SK-N-MC (cell line): Measurements from ENCODE around the gene UBA5.
A peak's percentile ranks its signal among the peaks of the same experiment; 100 is the strongest.

Source experiments
- DNase-seq: peaks from one replicate; pipeline ENCODE4 v3.0.0-alpha.2; 2011; ENCODE audit warnings: low read depth, low spot score
- H3K27ac ChIP-seq: fragments of 200-600 bp; sonication (generic); 2 replicates; pipeline ENCODE4 v1.5.1; 2016; ENCODE audit warnings: mixed run types
- H3K36me3 ChIP-seq: fragments of 200-600 bp; sonication (generic); 2 replicates; pipeline ENCODE4 v1.6.1; 2017; ENCODE audit warnings: antibody characterized with exemption, low read length, mixed read lengths; ENCODE audit not compliant: insufficient read depth
- H3K4me3 ChIP-seq: fragments of 200-600 bp; sonication (generic); 2 replicates; pipeline ENCODE4 v1.5.1; 2016
- H3K9ac ChIP-seq: fragments of 200-600 bp; sonication (generic); 2 replicates; pipeline ENCODE4 v1.8.0; 2017; ENCODE audit warnings: mixed run types, mixed read lengths; ENCODE audit not compliant: insufficient read length
- H3K9me3 ChIP-seq: fragments of 200-600 bp; sonication (generic); 2 replicates; pipeline ENCODE4 v1.6.1; 2017; ENCODE audit warnings: low read depth, mild to moderate bottlenecking, antibody characterized with exemption, low read length, moderate library complexity, mixed read lengths
- EZH2 ChIP-seq: fragments of 200-600 bp; sonication (generic); IDR thresholded peaks from one replicate; pipeline ENCODE4 v1.6.1; 2017; ENCODE audit warnings: antibody characterized with exemption
- FOXP2 ChIP-seq: optimal IDR thresholded peaks from 2 replicates; pipeline ENCODE3; 2011; ENCODE audit warnings: mild to moderate bottlenecking, moderate library complexity; ENCODE audit not compliant: insufficient read depth; ENCODE audit errors: extremely low read length, control extremely low read depth
- POLR2AphosphoS5 ChIP-seq: IDR thresholded peaks from 2 replicates; pipeline ENCODE4 v1.6.1; 2012; ENCODE audit warnings: mild to moderate bottlenecking, low read depth, low read length, borderline replicate concordance

Gene UBA5

DNA sequence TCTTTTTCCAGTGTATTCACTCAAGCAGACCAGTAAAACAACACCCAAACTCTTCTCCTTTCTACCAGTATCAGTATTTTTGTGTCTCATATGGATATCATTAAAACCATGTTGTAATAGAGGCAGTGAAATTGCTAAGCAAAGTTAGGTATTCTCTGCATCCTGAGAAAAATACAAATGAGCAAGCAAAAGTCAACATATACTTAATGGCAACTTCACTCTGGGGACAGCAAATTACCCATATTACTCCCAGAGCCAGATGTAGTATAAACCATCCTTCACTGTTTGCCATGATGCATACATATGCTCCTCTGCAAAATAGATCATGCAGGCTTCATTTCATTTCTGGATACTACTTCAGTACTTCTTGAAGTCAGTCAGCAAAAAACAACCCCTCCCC is 22.1 kb downstream of the UBA5 start:
- H3K9me3 ChIP-seq, result no peaks in the 10 kb centered on the region
- H3K4me3 ChIP-seq, result no peak overlapping the region
- H3K27ac ChIP-seq, result no peak overlapping the region
- peaks cover 40% of the 10 kb centered on the region for H3K36me3 ChIP-seq
- no peak overlapping the region for H3K9ac ChIP-seq
- no peak for TF ChIP-seq EZH2
- no peak for TF ChIP-seq FOXP2
- no peak for TF ChIP-seq POLR2AphosphoS5
- DNase-seq, result no peak

DNA sequence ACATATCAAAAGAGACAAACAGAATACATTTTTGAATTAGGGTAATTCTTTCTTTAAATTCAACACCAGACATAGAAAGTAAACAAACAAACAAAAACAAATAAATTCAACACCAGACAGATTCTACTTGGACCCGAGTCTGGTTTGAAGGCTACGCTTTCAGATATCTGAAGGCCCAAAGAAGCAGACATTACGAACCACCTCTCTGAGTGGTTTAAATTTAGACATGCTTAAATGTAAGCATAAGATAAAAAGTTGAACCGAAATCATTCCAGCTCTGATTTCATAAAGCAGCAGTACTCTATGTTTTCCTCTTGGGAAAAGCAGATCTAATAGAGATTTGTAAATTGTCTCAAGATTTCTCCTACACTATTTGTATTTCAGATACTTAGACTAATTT is 29.9 kb downstream of the UBA5 start:
- no peaks in the 10 kb centered on the region for H3K9me3 ChIP-seq
- no peak for TF ChIP-seq POLR2AphosphoS5
- no peak for TF ChIP-seq EZH2
- no peak for TF ChIP-seq FOXP2
- H3K27ac ChIP-seq, result no peak overlapping the region
- peaks cover 38% of the 10 kb centered on the region for H3K36me3 ChIP-seq
- H3K9ac ChIP-seq, result no peak overlapping the region
- no peak for DNase-seq
- H3K4me3 ChIP-seq, result no peak overlapping the region

DNA sequence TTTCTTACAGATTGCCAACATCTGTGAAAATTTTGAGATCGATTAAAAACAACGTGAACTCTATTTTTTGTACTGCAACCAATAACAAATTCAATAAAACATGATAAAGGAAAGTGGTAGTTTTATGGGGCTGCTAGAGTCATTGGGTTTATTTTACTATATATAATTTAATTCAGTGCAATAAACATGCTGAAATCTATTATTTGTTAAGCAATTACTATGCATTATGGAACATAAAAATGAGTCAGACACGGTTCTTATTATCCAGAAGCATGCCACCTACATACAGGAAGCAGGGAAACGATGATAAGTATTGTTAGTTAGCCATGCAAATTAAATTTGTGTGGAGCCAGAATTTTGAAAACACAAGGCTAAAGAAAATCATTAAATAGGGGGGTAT is 34.9 kb downstream of the UBA5 start:
- peak overlapping the region; percentile 16; the same call in 1 of the 2 replicates for H3K4me3 ChIP-seq
- peaks cover 22% of the 10 kb centered on the region for H3K36me3 ChIP-seq
- TF ChIP-seq EZH2 (no peak), POLR2AphosphoS5 (no peak), FOXP2 (no peak)
- H3K9me3 ChIP-seq, result no peaks in the 10 kb centered on the region
- H3K9ac ChIP-seq, result no peak overlapping the region
- H3K27ac ChIP-seq, result peak overlapping the region; percentile 11; the same call in 1 of the 2 replicates
- no peak for DNase-seq

DNA sequence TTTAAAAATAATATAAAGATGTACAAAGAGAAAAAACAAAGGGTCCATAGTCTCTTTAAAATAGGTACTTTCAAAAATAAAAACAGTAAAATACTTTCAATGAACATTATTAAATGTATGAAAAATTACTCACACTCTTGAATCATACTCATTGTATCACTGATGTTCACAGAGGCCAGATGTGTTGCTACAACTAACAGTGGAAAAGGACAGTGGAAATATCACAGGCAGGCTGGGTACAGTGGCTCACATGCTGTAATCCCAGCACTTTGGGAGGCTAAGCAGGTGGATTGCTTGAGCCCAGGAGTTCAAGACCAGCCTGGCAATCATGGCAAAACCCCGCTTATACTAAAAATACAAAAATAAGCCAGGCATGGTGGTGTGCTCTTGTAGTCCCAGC is 35.3 kb downstream of the UBA5 start:
- no peaks in the 10 kb centered on the region for H3K9me3 ChIP-seq
- no peak overlapping the region for H3K9ac ChIP-seq
- TF ChIP-seq EZH2 (no peak), FOXP2 (no peak), POLR2AphosphoS5 (no peak)
- H3K27ac ChIP-seq, result no peak overlapping the region
- peaks cover 24% of the 10 kb centered on the region for H3K36me3 ChIP-seq
- no peak overlapping the region for H3K4me3 ChIP-seq
- DNase-seq, result no peak

DNA sequence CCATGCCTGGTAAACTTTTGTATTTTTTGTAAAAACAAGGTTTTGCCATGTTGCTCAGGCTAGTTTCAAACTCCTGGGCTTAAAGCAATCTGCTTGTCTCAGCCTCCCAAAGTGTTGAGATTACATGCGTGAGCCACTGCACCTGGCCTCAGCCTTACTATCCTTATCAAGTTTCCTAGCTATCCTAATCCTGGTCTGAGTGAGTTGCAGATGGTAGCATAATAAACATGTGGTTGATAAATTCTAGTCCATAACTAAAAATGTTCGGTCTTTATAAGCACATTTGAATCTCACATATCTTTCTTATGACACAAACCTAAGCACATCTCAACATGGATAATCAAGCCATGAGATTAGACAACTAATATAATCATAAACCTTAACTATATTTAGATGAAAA is 43.6 kb downstream of the UBA5 start:
- H3K4me3 ChIP-seq, result no peak overlapping the region
- H3K9me3 ChIP-seq, result no peaks in the 10 kb centered on the region
- DNase-seq, result no peak
- TF ChIP-seq FOXP2, result no peak
- TF ChIP-seq POLR2AphosphoS5, result no peak
- no peak for TF ChIP-seq EZH2
- no peak overlapping the region for H3K9ac ChIP-seq
- peaks cover 19% of the 10 kb centered on the region for H3K36me3 ChIP-seq
- no peak overlapping the region for H3K27ac ChIP-seq

DNA sequence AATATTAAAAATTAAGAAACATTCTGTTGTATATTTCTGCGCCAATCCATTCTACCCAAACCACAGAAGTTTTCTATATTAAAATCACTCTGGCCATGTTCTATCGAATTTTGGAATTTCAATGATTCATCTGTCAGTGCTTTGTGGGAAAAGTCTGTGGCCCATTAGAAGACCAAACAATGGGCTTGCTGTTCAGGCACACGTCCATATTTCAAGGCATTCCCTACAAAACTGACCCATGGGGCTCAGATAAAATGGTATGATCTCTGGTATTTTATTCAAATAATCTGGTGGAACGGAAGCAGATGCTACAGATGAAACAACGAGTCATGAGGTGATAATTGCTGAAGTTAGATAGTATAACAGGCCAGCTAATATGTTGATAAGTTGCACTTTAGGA is 49.6 kb downstream of the UBA5 start:
- H3K4me3 ChIP-seq, result no peak overlapping the region
- no peaks in the 10 kb centered on the region for H3K9me3 ChIP-seq
- no peak overlapping the region for H3K9ac ChIP-seq
- no peak overlapping the region for H3K27ac ChIP-seq
- DNase-seq, result no peak
- no peak for TF ChIP-seq FOXP2
- TF ChIP-seq EZH2, result no peak
- TF ChIP-seq POLR2AphosphoS5, result no peak
- peaks cover 4% of the 10 kb centered on the region for H3K36me3 ChIP-seq

DNA sequence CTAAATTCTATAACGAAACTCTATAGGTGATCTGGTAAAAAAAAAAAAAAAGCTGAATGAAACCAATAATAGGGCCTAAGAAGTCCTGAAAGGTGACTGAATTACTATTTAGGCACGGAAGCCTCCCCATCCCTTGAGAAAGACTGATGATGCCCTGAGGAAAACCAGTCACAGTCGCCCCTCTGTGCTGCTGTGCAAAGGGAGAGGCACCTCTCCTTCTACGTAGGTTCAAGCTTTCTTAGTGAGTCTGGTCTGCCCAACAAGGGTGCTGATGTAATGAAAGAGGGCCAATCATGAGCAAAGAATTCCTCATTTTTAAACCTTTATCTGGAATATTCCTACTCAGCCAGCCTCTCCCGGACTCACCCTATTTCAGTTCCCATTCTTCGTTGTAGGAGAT is 50.2 kb downstream of the UBA5 start:
- TF ChIP-seq EZH2, result no peak
- no peak for TF ChIP-seq FOXP2
- no peak for TF ChIP-seq POLR2AphosphoS5
- no peak for DNase-seq
- Histone ChIP-seq H3K4me3 (no peak overlapping the region), H3K27ac (no peak overlapping the region), H3K36me3 (peaks cover 4% of the 10 kb centered on the region), H3K9ac (no peak overlapping the region), H3K9me3 (no peaks in the 10 kb centered on the region)

DNA sequence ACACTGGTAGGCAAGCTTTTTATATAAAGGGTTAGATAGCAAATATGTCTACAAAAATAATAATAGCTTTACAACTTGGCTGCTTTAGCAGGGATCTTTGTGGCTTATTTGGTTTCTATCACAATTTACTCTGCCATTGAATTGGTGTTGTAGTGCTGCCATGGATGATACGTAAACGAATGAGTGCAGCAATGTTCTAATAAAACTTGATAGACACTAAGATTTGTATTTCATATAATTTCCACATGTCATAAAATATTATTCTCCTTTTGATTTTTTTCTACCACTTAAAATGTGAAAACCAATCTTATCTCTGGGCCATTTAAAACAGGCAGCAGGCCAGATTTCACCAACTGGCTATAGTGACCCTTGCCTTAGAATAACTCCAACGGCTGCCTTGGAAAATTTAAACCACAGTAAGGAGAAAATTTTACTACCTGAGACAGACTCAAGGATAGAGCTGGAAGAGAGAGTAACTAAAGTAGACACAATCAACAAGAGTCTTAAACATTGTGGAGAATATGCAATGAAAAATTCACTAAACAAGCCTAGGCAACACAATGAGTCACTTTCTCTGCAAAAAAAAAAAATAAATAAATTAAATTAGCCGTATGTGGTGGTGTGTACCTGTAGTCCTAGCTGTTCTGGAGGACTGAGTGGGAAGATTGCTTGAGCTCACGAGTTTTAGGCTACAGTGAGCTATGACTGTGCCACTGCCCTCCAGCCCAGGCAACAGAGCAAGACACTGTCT is 54.0 kb downstream of the UBA5 start:
- DNase-seq, result no peak
- Histone ChIP-seq H3K9ac (no peak overlapping the region), H3K4me3 (no peak overlapping the region), H3K27ac (no peak overlapping the region), H3K9me3 (no peaks in the 10 kb centered on the region), H3K36me3 (peaks cover 4% of the 10 kb centered on the region; the same call in 1 of the 2 replicates)
- TF ChIP-seq EZH2 (no peak), FOXP2 (no peak), POLR2AphosphoS5 (no peak)

DNA sequence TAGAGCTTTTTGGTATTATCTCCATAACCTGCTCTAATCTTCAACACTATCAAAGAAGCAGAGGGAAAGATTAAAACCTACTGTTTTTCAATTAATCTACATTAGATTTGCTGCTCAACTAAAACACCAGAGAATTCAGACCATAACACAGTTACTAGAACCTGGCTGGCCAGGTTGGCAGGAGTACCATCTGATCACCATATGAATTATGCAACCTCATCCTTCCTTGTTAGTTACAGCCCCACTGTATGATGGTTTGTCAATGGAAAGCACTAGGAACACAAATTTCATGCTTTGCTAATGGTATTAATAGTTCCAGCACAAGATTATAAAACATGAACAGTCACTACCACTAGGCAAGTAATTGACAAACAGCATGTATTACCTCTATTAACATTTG is 56.2 kb downstream of the UBA5 start:
- H3K4me3 ChIP-seq, result no peak overlapping the region
- no peak for DNase-seq
- H3K9me3 ChIP-seq, result no peaks in the 10 kb centered on the region
- H3K9ac ChIP-seq, result no peak overlapping the region
- H3K27ac ChIP-seq, result no peak overlapping the region
- TF ChIP-seq POLR2AphosphoS5 (no peak), EZH2 (no peak), FOXP2 (no peak)
- peaks cover 4% of the 10 kb centered on the region; the same call in 1 of the 2 replicates for H3K36me3 ChIP-seq
